Adrenal gland (tissue), 12 donors: ENCODE results near the gene RNF146. TPM values are rescaled to one million over a fixed set of nuclear protein-coding genes. Genes with fewer than 3 reads are reported as not detected.
"Not testable (repeated sequence)": the region's sequence is repeated elsewhere in the genome, so short reads cannot be mapped to it uniquely, and the experiment has no call there.

ENCODE experiments used
- DNase-seq, 7 donors: peaks; one replicate each; pipeline ENCODE4 v3.0.0-alpha.2; 2019 to 2020
- H3K27ac ChIP-seq, 5 donors: fragments of 200-600 bp; sonication (generic) in 4 of 5; 1 replicate in 3 of 5; 2 replicates in 2 of 5; pipeline versions ENCODE4 v1.5.1 to v1.8.0; 2016 to 2020; ENCODE audit warnings: mild to moderate bottlenecking in 1 of 5
- H3K27me3 ChIP-seq: fragments of 200-600 bp; 2 replicates; pipeline ENCODE4 v1.8.0; 2021
- H3K36me3 ChIP-seq, 2 donors: fragments of 200-600 bp; replicated peaks in 1 of 2; 1 replicate in 1 of 2; 2 replicates in 1 of 2; pipeline versions ENCODE4 v1.5.1 to v1.8.0; 2018 to 2022
- H3K4me1 ChIP-seq, 2 donors: fragments of 200-600 bp; replicated peaks in 1 of 2; 1 replicate in 1 of 2; 2 replicates in 1 of 2; pipeline versions ENCODE4 v1.5.1 to v1.8.0; 2018 to 2021
- H3K4me3 ChIP-seq, 4 donors: fragments of 200-600 bp; sonication (generic) in 3 of 4; one replicate each; pipeline ENCODE4 v1.5.1; 2016 to 2018
- H3K9me3 ChIP-seq, 3 donors: fragments of 200-600 bp; sonication (generic) in 1 of 3; replicated peaks in 1 of 3; 1 replicate in 2 of 3; 2 replicates in 1 of 3; pipeline versions ENCODE4 v1.5.1 to v1.8.0; 2016 to 2021
- POLR2A ChIP-seq, 2 donors: fragments of 450-650 bp; IDR thresholded peaks; one replicate each; pipeline ENCODE4 v1.6.1; 2017; ENCODE audit warnings: antibody characterized with exemption in 2 of 2, mild to moderate bottlenecking in 2 of 2, moderate library complexity in 1 of 2
- WGBS, 4 donors: extraction: QIAGEN DNeasy Blood & Tissue Kit in 2 of 4; methylation state at CpG; one replicate each; pipeline versions ENCODE4 v1.1.5 to v1.1.7; 2013 to 2017; 5-methylcytosine and 5-hydroxymethylcytosine counted together
- intact Hi-C, 2 donors: fragments of 100-400 bp; cut with DNase I; formaldehyde crosslinking; loops; one replicate each; pipeline versions ENCODE4 v1.14.1 to v1.15.0; 2022 to 2023
- polyA plus RNA-seq, 3 donors: library from polyadenylated mRNA; stranded (reverse); fragments of 200-250 nt in 2 of 3; fragments of 350-450 nt in 1 of 3; fragmentation: Illumina TruSeq in 1 of 3; extraction: RNeasy Lipid Tissue Mini Kit (QIAGEN cat#74804) in 1 of 3; gene quantifications; one replicate each; pipeline ENCODE4 v1.2.3, GENCODE V29; 2013 to 2014
- total RNA-seq, 9 donors: library from RNA; depleted of rRNA in 4 of 9; stranded (reverse); fragments of >200 nt in 4 of 9; fragments of 120-200 nt in 1 of 9; fragmentation: NEBNext Ultra II Directional in 1 of 9; extraction: Animal tissue kit (Norgen Biotek cat#: 25700) in 1 of 9; gene quantifications; one replicate each; pipeline versions ENCODE4 v1.1.0 to v1.2.4, GENCODE V29; 2013 to 2023
- TF ChIP-seq, protein P1 (sequence below), 6 experiments: fragments of 450-650 bp in 4 of 6; fragments of 200-600 bp in 2 of 6; sonication (generic) in 1 of 6; IDR thresholded peaks; 1 replicate in 5 of 6; 2 replicates in 1 of 6; pipeline versions ENCODE4 v1.5.1 to v1.8.0; 2016 to 2021; ENCODE audit warnings: antibody characterized with exemption in 6 of 6, mild to moderate bottlenecking in 2 of 6, moderate library complexity in 1 of 6
- donor health status: healthy with polysubstance abuse.
- donor health status: Bipolar disorder and iron deficiency.
- donor health status: DM: yes; HTN: yes; CAD: no.
- donor health status: DM: no; HTN: no; CAD: no.
- donor health status: DM: no; HTN: no; CAD: no.
- donor health status: DM: yes; HTN: yes; CAD: no.

RNF146 gene
- total and polyA plus RNA-seq, 12 donors, result 25.6 to 59.3 (median 43.9) TPM

DNA sequence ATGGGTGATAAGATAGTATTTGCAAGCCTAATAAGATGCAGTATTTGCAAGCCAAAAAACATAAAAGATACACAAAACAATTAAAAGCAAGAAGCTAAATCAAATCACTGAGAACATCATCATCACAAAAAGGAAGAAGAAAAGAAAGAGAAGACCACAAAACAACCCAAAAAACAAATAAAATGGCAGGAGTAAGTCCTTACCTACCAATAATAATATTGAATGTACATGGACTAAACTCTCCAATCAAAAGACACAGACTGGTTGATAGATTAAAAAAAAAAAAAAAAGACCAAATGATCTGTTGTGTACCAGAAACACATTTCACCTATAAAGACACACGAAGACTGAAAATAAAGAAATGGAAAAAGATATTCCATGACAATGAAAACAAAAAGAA is 39.1 kb downstream of the RNF146 start:
- Histone ChIP-seq H3K27ac (no peak overlapping the region), H3K4me3 (no peak overlapping the region), H3K9me3 (peaks cover 0 to 7% (median 0%) of the 10 kb centered on the region in 3 donors), H3K4me1 (peaks cover 0 to 10% of the 10 kb centered on the region in 2 donors), H3K36me3 (no peaks in the 10 kb centered on the region), H3K27me3 (no peaks in the 10 kb centered on the region)
- DNase-seq, result no peak
- 91 to 100% (median 97%) methylated on average over 1 of the region's 1 CpG for WGBS, 4 donors
- no peak for TF ChIP-seq POLR2A (IDR thresholded peaks at IDR 0.05)
- TF ChIP-seq, protein P1, sequence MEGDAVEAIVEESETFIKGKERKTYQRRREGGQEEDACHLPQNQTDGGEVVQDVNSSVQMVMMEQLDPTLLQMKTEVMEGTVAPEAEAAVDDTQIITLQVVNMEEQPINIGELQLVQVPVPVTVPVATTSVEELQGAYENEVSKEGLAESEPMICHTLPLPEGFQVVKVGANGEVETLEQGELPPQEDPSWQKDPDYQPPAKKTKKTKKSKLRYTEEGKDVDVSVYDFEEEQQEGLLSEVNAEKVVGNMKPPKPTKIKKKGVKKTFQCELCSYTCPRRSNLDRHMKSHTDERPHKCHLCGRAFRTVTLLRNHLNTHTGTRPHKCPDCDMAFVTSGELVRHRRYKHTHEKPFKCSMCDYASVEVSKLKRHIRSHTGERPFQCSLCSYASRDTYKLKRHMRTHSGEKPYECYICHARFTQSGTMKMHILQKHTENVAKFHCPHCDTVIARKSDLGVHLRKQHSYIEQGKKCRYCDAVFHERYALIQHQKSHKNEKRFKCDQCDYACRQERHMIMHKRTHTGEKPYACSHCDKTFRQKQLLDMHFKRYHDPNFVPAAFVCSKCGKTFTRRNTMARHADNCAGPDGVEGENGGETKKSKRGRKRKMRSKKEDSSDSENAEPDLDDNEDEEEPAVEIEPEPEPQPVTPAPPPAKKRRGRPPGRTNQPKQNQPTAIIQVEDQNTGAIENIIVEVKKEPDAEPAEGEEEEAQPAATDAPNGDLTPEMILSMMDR (IDR thresholded peaks at IDR 0.05), result no peak
- intact Hi-C loops, result loop anchor here (10.0 kb wide), 1 partner anchor 239 kb away; no protein-coding TSS in a partner anchor

DNA sequence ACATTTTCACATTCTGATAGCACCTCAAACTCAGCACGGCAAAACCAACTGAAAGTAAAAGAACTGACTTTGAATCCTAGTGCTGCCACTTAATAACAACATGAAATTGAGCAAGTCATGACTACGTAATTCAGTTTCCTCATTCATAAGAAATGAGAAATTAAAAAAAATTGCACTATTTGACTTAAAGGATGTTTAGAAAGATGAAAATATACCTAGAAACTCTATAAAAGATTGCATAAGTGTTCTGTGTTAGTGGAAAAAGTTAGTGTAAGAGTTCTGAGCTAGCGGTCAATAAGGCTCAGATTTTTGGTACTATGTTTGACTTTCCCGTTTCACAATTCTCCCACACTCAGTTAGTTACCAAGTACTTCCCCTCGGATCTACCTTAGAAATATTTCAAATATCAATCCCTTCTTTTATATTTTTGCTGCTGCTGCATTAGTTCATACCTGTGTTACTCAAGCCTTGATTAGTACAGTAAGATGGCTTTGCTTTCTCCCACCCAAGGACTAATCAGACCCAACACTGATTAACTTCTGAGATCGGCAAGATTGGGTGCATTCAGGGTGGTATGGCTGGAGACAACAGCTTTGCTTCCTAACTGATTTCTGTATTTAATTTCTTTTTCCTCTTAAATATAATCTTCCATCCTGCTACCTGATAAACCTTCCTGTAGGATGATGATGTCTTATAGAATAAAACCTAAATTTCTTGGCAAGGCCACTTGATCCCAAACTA is 50.9 kb downstream of the RNF146 start:
- no peak for DNase-seq
- peaks cover 0 to 8% of the 10 kb centered on the region in 2 donors for H3K36me3 ChIP-seq
- no peak overlapping the region for H3K4me3 ChIP-seq
- H3K27me3 ChIP-seq, result no peaks in the 10 kb centered on the region
- no peaks in the 10 kb centered on the region for H3K4me1 ChIP-seq
- TF ChIP-seq, protein P1 (IDR thresholded peaks at IDR 0.05), result no peak
- TF ChIP-seq POLR2A (IDR thresholded peaks at IDR 0.05), result no peak
- H3K9me3 ChIP-seq, result no peaks in the 10 kb centered on the region
- intact Hi-C loops, result no loop called here
- no peak overlapping the region for H3K27ac ChIP-seq
- WGBS, 4 donors, result 61 to 75% (median 71%) methylated on average over 6 of the region's 6 CpGs

DNA sequence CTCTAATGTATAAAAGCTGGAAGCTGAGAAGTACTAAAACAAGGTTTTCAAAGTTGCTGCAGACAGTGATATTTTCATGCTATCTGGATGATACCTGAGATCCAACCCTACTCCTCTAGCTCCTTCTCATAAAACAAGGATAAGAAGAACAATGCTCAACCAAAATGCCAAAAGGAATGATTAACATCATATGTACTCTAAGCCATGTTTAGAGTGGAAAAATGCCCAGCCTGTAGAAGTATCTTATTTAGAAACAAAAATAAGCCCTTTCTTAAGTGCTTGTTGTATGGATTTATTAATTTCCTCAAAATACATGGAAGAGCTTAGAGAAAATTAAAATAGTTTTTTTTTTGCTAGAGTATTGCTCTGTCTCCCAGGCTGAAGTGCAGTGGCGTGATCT is 53.0 kb downstream of the RNF146 start:
- 94 to 100% (median 97%) methylated on average over 1 of the region's 1 CpG for WGBS, 4 donors
- H3K36me3 ChIP-seq, result no peaks in the 10 kb centered on the region
- no peak for DNase-seq
- H3K4me1 ChIP-seq, result no peaks in the 10 kb centered on the region
- H3K27me3 ChIP-seq, result no peaks in the 10 kb centered on the region
- H3K9me3 ChIP-seq, result no peaks in the 10 kb centered on the region
- intact Hi-C loops, result no loop called here
- TF ChIP-seq, protein P1 (IDR thresholded peaks at IDR 0.05), result no peak
- TF ChIP-seq POLR2A (IDR thresholded peaks at IDR 0.05), result no peak
- H3K27ac ChIP-seq, result no peak overlapping the region
- H3K4me3 ChIP-seq, result no peak overlapping the region

DNA sequence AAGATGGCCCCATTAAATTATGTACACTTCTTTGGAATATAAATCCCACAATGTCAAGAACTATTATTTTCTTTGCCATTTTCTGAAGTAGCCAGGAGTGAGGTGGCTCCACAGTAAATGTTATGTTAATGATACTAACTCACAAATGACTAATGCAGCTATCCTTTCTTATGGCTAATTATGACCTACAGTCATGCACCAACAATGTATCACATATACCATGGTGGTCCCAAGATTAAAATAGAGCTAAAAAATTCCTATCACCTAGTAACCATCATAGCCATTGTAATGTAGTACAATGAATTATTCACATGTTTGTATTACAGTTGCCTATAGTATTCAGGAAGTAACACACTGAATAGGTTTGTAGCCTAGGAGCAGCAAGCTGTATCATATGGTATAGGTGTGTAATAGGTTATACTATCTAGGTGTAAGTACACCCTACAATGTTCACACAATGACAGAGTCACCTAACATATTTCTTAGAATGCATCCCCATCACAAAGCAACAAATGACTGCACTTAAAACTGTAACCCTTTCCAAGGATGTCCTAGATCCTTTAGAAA is 61.5 kb downstream of the RNF146 start:
- TF ChIP-seq POLR2A (IDR thresholded peaks at IDR 0.05), result no peak
- TF ChIP-seq, protein P1 (IDR thresholded peaks at IDR 0.05), result no peak
- H3K27ac ChIP-seq, result no peak overlapping the region
- H3K4me3 ChIP-seq, result no peak overlapping the region
- H3K9me3 ChIP-seq, result no peaks in the 10 kb centered on the region
- intact Hi-C loops, result no loop called here
- H3K27me3 ChIP-seq, result no peaks in the 10 kb centered on the region
- H3K4me1 ChIP-seq, result peaks cover 0 to 5% of the 10 kb centered on the region in 2 donors
- peaks cover 0 to 14% of the 10 kb centered on the region in 2 donors for H3K36me3 ChIP-seq
- no peak for DNase-seq

DNA sequence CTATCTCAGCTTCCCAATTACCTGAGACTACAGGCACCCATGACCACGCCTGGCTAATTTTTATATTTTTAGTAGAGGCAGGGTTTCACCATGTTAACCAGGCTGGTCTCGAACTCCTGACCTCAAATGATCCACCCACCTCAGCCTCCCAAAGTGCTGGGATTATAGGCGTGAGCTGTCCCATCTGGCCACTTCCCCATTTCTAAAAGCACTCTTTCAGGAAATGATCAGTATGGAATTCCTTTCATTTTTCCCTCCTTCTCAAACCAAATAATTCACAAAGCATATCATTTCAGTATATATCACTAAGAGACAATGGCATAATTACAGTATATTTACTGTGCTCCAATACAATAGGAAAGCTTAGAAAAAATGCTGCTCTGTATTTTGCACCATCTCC is 64.6 kb downstream of the RNF146 start:
- H3K27me3 ChIP-seq, H3K9me3 ChIP-seq, H3K27ac ChIP-seq, DNase-seq, H3K4me1 ChIP-seq, H3K4me3 ChIP-seq, H3K36me3 ChIP-seq, intact Hi-C loops: not testable (repeated sequence)
- 56 to 91% (median 76%) methylated on average over 3 of the region's 3 CpGs for WGBS, 4 donors
